NCI-H524 treated with DMSO at 0.1 percent for 48 hours (cell line): ENCODE results near the gene IFFO2.
"Not testable (repeated sequence)": the region's sequence is repeated elsewhere in the genome, so short reads cannot be mapped to it uniquely, and the experiment has no call there.

Source experiments
- DNase-seq: peaks from one replicate; lab custom pipeline; 2025; lab: John Stamatoyannopoulos, UW

The IFFO2 gene

GRCh38 chr1:18874600-18874999 is 81.9 kb downstream of the IFFO2 start:
- DNase-seq = no peak

GRCh38 chr1:18874036-18874435 is 82.4 kb downstream of the IFFO2 start:
- DNase-seq = no peak

- DNase-seq = no peak
Measured at GRCh38 chr1:18872071-18872611, 84.3 kb downstream of the IFFO2 start.

- no peak for DNase-seq
Measured at GRCh38 chr1:18871401-18872070, 84.9 kb downstream of the IFFO2 start.

- DNase-seq = no peak
Measured at GRCh38 chr1:18870957-18871356, 85.5 kb downstream of the IFFO2 start.

GRCh38 chr1:18870595-18870865 is 85.9 kb downstream of the IFFO2 start:
- DNase-seq = not testable (repeated sequence)

GRCh38 chr1:18869847-18870594 is 86.5 kb downstream of the IFFO2 start:
- no peak for DNase-seq

GRCh38 chr1:18868801-18869424 is 87.6 kb downstream of the IFFO2 start:
- DNase-seq = no peak

- DNase-seq = no peak
Measured at GRCh38 chr1:18868354-18868753, 88.1 kb downstream of the IFFO2 start.

- no peak for DNase-seq
Measured at GRCh38 chr1:18866846-18867245, 89.6 kb downstream of the IFFO2 start.

GRCh38 chr1:18866314-18866713 is 90.2 kb downstream of the IFFO2 start:
- no peak for DNase-seq

- no peak for DNase-seq
Measured at GRCh38 chr1:18865176-18865575, 91.3 kb downstream of the IFFO2 start.

GRCh38 chr1:18861590-18861989 is 94.9 kb downstream of the IFFO2 start:
- no peak for DNase-seq

GRCh38 chr1:18861082-18861481 is 95.4 kb downstream of the IFFO2 start:
- no peak for DNase-seq

- no peak for DNase-seq
Measured at GRCh38 chr1:18859560-18859959, 96.9 kb downstream of the IFFO2 start, which contains the start of gene TAS1R2. TAS1R2 (minus strand) TSS chr1:18859660; CDS start chr1:18859660, 0 bp downstream.

- no peak for DNase-seq
Measured at GRCh38 chr1:18858070-18858688, 98.3 kb downstream of the IFFO2 start.

GRCh38 chr1:18856435-18856834 is 100.0 kb downstream of the IFFO2 start:
- no peak for DNase-seq

- no peak for DNase-seq
Measured at GRCh38 chr1:18855573-18855972, 100.9 kb downstream of the IFFO2 start.

- DNase-seq = no peak
Measured at GRCh38 chr1:18854331-18855025, 102.0 kb downstream of the IFFO2 start.
